Fibroblast of skin of left biceps (primary cell): ENCODE results near the gene SOWAHA.

ENCODE experiments used
- DNase-seq, 2 experiments: peaks; one replicate each; pipeline ENCODE4 v3.0.0-alpha.2; 2013; ENCODE audit warnings: low read depth in 2 of 2

The SOWAHA gene

DNA sequence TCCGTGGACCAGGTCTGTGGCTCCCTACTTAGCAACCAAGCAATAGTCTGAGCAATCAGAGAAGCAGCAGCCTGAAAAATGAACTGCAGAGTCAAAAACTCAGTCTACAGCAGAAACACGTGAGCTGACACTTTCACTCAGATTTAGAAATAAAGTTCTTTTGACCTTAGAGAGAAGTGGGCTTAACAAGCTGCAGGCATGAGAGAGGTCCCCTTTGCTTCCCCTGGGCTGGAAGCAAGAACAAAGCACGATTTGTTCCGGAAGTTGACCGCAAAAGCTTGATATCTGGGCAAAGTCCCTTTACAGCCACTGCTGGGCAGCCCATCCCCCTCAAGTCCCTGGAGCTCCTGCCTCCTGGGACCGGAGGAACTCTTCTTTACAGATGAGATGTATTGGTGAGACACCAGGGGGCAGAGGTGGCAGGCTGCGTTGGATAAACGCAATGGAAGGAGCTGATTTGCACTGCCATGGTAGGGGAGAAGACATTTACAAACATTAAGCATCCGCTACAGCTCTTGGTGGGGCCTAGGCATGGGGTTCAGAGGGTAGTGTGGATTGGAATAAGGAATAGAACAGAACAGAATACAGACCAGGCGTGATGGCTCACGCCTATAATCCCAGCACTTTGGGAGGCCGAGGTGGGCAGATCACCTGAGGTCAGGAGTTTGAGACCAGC lies 5.8 kb upstream of the SOWAHA start:
- DNase-seq, result no peak

DNA sequence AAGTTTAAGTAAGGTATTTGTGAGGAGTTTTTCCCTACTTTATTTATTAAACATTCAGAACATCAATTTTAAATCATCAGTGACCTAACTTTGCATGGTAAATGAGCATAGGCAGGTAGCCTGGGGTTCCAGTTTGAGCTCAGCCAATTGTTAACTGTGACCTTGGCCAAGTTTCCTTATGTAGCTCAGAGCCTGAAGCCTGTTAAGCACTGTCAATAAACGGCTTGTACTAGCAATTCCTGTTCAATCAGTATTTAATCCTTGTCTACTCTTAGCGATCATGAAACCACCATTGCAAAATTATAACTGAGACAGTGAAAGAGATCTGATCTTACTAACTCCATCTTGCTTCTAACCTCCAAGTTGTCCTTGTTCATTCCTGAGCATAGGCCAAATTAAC lies 4.7 kb upstream of the SOWAHA start:
- no peak for DNase-seq

DNA sequence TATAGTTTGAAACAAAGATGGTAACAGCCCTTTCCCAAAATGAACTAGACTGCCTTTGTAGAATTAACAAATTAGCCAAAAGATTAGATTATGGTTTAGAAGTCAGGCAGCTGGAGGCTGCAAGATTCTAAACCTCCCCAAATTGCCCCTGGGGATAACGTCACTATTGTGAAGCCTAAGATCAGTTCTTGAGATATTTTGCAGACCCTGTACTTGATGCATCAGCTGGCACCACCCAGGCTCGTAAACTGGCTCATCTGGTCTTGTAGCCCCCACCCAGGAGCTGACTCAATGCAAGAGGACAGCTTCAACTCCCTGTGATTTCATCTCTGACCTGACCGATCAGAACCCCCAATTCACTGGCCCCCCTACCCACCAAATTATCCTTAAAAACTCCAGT lies 4.2 kb upstream of the SOWAHA start:
- DNase-seq, result no peak

DNA sequence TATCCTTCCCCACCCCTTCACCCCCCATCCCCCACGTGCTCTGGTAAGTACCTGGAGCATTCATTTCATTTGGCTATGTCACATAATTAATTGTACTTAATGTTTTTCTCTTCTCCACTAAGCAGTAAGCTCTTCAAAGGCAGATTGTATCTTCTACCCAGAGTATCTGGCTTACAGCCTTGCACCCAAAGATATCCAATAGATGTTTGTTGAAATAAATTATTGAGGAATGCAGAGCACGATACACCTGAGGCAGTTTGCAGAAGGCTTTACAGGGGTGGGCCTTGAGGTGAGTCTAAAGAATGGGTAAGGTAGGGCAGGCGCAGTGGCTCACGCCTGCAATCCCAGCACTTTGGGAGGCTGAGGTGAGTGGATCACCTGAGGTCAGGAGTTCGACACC lies 2.5 kb upstream of the SOWAHA start:
- DNase-seq, result no peak

DNA sequence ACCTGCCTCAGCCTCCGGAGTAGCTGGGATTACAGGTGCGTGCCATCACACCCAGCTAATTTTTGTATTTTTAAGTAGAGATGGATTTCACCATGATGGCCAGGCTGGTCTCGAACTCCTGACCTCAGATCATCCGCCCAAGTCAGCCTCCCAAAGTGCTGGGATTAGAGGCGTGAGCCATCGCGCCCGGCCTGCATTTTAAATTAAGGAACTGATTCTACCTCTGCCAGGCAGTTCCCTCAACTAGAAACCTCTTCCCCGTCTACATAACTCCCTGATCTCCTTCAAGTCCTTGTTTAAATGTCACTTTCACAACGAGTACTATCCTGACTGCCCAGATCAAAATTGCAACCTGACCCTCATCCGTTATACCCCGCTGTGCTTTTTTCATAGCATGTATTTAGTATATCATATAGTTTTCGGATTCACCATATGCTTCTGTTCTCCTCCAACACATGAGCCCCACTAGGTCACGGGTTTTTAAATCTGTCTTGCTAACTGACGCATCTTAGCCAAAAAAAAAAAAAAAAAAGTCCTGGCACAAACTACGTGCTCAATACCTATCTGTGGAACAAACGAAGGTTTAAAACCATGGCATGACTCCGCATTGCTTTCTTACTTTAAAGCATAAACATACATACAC lies 858 bp upstream of the SOWAHA start:
- DNase-seq, result no peak

DNA sequence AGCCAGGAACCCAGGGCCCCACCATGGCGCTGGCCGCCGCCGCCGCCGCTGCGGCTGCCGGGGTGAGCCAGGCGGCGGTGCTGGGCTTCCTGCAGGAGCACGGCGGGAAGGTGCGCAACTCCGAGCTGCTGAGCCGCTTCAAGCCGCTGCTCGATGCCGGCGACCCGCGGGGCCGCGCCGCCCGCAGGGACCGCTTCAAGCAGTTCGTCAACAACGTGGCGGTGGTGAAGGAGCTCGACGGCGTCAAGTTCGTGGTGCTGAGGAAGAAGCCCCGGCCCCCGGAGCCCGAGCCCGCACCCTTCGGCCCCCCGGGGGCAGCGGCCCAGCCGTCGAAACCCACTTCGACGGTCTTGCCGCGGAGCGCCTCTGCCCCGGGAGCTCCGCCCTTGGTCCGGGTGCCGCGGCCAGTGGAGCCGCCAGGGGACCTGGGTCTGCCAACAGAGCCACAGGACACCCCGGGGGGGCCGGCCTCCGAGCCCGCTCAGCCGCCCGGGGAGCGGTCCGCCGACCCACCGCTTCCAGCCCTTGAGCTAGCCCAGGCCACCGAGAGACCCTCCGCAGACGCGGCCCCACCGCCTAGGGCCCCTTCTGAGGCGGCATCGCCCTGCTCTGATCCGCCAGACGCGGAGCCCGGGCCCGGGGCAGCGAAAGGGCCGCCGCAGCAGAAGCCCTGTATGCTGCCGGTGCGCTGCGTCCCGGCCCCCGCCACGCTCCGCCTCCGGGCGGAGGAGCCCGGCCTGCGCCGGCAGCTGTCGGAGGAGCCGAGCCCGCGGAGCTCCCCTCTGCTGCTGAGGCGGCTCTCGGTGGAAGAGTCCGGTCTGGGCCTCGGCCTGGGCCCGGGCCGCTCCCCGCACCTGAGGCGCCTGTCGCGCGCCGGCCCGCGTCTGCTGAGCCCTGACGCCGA lies 749 bp downstream of the SOWAHA start:
- no peak for DNase-seq

DNA sequence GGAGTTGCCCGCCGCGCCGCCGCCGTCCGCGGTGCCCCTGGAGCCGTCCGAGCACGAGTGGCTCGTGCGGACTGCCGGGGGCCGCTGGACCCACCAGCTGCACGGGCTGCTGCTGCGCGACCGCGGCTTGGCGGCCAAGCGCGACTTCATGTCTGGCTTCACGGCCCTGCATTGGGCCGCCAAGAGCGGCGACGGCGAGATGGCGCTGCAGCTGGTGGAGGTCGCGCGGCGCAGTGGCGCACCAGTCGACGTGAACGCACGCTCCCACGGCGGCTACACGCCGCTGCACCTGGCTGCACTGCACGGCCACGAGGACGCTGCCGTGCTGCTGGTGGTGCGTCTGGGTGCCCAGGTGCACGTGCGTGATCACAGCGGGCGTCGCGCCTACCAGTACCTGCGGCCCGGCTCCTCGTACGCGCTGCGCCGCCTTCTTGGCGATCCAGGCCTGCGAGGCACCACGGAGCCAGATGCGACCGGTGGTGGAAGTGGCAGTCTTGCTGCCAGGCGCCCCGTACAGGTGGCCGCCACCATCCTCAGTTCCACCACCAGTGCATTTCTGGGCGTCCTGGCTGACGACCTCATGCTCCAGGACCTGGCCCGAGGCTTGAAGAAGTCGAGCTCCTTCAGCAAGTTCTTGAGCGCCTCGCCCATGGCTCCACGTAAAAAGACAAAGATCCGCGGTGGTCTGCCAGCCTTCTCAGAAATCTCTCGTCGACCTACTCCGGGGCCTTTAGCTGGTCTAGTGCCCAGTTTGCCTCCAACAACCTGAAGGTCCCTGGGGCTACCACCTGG lies 1.6 kb downstream of the SOWAHA start:
- no peak for DNase-seq

DNA sequence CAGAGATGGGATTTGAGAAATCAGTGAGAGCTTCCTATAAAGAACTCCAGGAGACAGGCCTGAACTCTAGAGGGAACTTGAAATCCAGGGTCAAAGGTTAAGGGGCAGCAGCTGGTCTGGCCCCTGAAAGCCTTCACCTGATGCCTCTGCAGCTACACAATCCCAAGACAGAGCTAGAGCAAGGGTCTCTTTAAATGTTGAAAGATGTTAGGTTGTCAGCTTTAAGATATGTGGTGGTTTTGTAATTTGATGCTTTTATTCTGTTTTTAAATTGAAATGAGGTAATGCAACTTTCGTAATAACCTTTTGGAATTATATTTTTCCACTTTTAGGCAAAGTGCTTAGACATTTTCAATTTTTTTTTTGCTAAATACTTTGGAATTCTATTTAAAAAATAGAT lies 2.4 kb downstream of the SOWAHA start:
- no peak for DNase-seq

DNA sequence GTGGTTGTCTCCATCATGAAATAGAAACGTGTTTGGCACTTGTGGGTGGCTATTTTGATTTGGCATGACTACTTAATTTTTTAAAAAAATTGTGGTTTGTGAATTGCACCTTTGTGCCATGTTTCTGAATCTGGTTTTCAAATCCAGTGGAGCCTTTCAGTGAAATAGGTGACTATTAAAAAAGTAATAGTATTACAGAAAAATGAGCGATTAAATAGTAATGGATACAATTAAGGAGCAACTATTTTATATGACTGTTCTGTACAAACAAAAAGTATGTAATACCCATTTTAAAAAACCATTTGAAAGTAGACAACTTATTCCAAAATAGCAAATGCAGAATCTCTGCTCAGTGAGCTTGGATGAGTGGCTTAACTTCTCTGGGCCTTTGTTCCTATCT lies 3.0 kb downstream of the SOWAHA start:
- no peak for DNase-seq

DNA sequence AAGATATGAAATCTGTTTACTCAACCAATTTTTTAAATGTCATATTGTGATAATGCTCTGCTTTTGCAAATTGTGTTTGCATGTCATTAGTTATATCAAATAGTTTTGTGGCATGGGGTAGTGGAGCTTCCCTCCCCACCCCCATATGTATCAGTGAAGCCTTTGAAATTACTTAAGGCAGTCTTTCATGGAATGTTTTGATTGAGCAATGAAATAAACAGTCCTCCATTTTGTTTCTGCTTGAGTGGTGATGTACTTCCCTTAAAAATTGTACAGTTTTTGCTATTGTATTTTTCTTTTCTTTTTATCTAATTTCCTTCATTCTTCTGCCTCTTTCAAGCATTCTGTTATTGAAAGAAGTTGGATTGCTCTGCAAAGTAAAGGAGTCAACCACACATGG lies 3.5 kb downstream of the SOWAHA start:
- DNase-seq, result no peak

DNA sequence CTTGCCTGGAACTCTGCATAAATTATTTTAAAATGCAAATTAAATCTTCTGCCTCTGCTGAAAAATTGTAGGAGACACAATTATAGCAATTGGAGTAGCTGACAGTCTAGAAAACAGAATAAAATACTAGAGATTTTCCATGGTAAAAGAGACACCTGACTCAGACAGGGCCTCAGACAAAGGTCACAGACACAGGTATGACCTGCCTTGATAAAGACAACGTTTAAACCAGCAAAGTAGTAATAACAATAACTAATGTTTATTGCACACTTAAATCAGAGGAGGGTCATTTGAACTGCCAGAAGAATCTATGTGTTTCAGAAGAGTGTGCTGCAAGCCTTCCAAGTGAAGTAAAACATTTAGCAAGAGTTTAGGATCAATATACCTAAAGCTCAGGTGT lies 3.9 kb downstream of the SOWAHA start:
- no peak for DNase-seq

DNA sequence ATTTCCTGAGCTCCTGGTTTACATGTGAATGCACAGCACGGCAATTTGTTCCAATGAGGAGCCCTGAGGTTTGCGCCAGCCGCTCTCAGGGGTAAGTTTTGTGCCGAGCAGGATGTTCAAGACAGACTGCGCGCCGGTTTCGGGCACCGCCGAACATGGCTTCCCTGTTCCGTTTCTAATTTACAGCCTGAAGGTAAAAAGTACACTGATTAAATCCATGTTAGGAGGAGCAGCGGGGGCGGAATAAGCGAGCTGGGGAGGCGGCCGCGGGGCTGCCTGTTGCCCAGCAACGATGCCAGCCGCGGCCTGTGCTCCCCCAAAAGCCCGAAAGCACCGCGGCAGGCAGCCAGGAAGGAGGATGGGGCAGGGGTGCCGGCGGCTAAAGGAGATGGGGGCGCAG lies 6.4 kb downstream of the SOWAHA start:
- DNase-seq, result no peak

DNA sequence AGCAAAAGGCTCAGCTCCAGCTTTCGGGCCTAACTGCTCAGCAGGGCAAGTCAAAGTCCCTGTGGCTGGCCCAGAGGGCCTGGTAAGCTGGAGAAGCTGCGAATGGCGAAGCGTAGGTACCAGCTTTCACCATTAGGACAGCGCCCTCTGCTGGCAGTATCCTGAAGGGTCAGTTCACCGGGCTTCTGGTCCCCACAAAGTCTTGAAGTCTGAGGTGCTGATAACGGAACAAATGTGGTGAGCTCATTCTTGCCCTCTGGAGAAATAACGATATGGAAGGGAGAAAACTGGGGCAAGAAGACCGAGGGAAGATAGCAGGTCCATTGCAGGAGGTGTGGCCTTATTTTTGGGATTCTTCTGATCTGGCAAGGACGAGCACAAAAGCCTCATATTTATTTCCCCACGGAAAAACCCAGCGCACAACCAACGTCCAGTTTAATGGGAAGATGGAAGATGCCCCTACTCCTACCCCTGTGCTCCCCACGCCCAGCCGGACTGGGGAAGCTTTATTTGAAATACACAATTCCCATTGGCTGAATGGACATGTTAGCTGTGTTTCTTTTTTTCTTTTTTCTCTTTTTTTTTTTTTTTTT lies 7.2 kb downstream of the SOWAHA start:
- peak; percentile 55 to 57 for DNase-seq

DNA sequence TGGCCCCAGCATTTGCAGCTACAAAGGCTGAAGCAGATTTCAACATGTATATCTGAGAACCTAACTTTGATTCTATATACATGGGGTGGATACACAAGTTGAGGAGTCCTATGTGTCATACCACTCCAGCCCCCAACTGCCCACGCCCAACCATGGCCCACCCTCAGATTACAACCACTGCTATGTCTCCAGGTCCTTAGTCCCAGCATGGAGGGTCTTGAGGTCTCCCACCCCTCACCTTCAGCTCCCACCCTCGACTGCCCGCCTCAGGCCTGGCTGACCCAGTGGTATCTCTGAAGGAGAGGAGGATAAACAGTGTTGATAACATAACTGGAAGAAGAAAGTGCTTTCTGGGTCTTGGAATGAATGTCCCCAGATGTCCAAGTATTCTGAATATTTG lies 8.2 kb downstream of the SOWAHA start:
- no peak for DNase-seq

DNA sequence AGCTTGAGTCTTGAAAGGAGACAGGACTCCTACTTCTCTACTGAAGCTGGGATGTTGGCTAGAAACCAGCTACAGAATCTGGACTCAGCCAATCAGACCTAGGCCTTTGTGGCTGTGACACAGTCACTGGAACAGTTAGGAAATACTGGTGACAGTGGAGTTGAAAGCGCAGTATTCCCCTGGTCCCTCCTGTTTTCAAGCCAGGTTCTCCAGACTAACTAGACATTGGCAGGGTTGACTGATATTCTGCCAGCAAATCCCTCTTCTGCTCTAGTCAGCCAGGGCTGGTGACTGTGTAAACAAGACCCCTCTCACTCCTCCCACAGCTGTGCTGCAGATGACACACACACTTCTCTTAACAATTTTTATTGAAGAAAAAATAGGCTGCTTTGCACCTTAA lies 8.7 kb downstream of the SOWAHA start:
- no peak for DNase-seq

DNA sequence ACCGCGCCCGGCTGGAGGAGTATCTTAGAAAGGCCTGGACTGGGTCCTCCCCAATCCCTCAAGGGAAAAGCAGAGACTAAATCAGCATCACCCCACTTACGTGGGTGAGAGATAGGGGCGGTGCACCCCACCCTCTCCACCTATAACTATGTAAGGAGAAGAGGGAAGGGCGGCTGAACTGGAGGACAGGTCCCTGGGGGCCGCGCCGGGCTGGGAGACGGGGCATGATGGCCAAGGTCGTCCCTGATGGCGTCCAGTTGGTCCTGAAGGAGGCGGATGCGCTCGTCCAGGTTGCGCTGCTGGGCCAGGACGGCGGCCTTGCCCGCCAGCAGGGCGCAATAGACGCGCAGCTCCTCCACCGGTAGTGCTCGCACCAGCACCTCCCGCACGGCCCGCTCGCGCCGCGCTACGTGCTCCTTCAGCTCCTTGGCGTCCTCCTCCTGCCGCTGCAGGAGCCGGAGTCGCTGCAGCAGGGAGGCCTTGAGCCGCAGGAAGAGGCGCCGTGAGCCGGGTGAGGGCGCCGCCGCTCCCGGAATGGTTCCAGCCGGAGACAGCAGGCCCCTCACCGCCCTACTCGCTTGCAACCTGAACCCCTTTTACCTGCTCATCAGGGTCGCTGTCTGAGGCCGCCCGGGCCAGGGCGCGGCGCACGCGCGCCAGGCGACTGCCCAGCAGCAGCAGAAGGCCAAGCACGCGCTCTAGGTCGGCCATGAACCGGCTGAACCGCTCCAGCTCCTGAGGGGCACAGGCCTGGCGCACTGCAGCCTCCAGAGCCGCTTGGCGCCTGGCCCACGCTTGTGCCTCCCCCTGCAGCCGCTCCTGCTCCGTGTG lies 9.8 kb downstream of the SOWAHA start:
- DNase-seq, result no peak

DNA sequence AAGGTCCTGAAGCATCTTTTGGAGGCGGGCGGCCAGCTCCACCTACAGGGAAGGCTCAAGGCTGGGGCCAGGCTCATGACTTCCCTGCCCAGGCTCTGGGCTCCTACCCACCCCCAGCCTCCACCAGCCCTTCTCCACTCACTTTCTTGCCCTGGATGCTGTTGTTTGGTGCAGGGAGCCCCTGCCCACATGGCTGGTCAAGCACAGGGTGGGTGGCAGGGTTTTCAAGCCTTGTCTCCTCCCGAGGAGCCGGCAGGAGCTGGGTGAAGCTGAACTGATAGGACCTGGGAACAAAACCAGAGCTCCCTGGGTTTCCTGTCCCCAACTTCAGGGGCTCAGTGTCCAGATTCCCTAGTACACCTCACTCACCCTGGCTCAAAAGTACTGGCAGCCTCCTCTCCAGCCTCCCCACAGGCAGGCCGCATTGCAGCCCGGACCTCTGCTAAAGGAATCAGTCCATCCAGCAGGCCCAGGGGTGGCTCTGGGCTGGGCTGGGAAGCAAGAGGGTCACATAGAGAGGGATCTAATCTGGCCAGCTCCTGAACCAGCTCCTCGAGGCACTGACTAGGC lies 10.5 kb downstream of the SOWAHA start:
- no peak for DNase-seq

DNA sequence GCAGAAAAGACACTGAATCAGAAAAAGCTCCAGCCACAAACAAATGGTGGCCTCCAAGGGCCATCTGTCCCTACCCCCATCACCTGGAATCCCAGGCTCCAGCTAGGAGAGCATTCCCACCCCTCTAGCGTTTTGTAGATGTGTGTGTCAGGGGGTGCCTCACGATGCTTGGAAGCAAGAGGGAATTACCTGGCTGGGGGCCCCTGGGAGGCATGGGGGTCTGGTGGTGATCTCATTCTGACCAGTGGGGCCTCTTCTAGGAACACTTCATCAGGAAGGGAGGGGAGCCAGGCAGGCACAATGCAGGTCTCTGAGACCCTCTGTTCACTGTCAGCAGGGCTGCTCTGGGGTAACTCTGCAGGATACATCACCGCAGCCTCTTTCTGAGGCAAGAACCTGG lies 11.3 kb downstream of the SOWAHA start:
- no peak for DNase-seq

DNA sequence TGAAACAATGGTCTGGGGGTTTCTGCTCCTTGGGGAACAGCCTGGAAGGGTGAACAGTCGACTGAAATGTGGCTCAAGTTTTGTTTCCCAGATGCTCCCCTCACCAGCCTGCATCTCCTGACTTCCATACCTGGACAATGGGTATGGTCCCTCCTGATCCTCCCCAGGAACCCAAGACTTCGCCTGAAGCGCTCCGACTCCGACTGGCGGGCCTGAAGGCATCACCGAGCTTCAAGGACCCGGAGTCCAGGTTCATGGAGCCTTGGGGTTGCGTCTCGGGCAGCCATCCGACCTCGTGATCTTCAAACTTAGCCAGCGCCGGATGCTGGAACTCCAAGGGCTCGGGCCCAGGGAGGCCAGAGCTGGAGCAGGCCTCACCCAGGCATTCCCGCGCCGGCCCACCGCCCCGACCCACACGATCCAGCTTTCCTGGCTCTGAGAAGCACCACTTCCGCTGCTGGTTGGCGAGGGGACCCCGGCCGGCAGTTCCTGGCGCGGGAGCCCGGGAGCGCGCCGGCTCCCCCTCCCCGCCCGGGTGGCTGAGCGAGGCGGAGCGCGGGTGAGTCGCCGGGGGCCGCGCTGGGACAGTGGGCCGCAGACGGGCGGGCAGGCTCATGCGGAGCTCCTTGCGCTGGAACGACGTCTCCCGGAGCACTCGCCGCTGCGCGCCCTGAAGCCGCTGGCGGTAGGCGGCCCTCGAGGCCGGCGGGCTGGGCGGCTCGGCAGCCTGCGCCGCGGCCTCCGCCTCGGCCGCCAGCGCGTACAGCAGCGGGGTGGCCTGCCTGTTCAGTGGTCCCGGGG lies 12.1 kb downstream of the SOWAHA start:
- DNase-seq, result no peak
